ENCODE data around the gene PTPRE.

GRCh38 chr10:127921753-127922145 lies 14.8 kb downstream of the PTPRE start:
- no peak for TF ChIP-seq POLR2A (IDR thresholded peaks at IDR 0.05; ENCODE audit: low read length)
- no peak for TF ChIP-seq GATA1 (IDR thresholded peaks at IDR 0.05; ENCODE audit: low read depth, low read length)

Measured in erythroblast (primary cell).